ENCODE results near the gene AHI1. TPM values are rescaled to one million over a fixed set of nuclear protein-coding genes. Genes with fewer than 3 reads are reported as not detected.

Gene AHI1
- total RNA-seq, 2 donors from 2014 or later = 18.0 to 37.9 TPM

DNA sequence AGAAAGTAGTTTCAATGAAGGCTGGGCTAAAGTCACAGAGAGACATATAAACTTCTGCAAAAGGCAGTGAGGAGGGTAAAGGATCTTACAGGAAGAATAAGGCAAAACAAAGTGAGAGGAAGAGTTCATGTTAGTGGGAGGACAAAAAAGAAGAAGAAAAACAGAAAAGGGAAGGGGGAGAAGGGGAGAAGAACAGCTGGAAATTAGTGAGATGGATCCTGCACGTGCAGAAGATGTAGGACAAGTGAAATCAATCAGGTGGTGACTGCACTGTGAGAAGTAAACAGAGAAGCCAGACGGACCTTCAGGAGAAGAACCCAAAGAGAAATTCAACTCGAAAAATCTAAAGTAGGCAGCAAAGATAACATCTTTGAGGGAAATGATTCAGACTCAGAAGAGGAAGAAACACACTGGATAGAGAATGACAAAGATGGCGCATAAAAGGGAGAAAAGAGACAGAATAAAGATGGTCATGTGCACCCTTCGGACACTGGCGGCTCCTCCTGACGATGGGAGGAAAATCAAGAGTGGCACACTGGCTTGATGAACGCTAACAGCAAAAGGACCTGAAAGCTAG, 210.5 kb downstream of the AHI1 start:
- no peaks in the 10 kb centered on the region for H3K36me3 ChIP-seq
- DNase-seq (ENCODE audit: low spot score) = no peak
- no peak overlapping the region for H3K27ac ChIP-seq
- no peaks in the 10 kb centered on the region for H3K4me1 ChIP-seq (replicated peaks)
- H3K4me3 ChIP-seq = no peak overlapping the region
- H3K27me3 ChIP-seq (replicated peaks; ENCODE audit: insufficient read depth) = no peaks in the 10 kb centered on the region
- 86% methylated on average over 8 of the region's 8 CpGs for WGBS
- H3K9me3 ChIP-seq = no peaks in the 10 kb centered on the region
- TF ChIP-seq POLR2AphosphoS5 (IDR thresholded peaks at IDR 0.05) (no peak), POLR2A (IDR thresholded peaks at IDR 0.05) (no peak)
- TF ChIP-seq, protein P1, sequence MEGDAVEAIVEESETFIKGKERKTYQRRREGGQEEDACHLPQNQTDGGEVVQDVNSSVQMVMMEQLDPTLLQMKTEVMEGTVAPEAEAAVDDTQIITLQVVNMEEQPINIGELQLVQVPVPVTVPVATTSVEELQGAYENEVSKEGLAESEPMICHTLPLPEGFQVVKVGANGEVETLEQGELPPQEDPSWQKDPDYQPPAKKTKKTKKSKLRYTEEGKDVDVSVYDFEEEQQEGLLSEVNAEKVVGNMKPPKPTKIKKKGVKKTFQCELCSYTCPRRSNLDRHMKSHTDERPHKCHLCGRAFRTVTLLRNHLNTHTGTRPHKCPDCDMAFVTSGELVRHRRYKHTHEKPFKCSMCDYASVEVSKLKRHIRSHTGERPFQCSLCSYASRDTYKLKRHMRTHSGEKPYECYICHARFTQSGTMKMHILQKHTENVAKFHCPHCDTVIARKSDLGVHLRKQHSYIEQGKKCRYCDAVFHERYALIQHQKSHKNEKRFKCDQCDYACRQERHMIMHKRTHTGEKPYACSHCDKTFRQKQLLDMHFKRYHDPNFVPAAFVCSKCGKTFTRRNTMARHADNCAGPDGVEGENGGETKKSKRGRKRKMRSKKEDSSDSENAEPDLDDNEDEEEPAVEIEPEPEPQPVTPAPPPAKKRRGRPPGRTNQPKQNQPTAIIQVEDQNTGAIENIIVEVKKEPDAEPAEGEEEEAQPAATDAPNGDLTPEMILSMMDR (IDR thresholded peaks at IDR 0.05) = no peak
- intact Hi-C loops (cut with DNase I) = no loop called here

- Histone ChIP-seq H3K9me3 (no peaks in the 10 kb centered on the region), H3K27ac (no peak overlapping the region), H3K36me3 (no peaks in the 10 kb centered on the region), H3K27me3 (replicated peaks; ENCODE audit: insufficient read depth) (no peaks in the 10 kb centered on the region), H3K4me1 (replicated peaks) (no peaks in the 10 kb centered on the region), H3K4me3 (no peak overlapping the region)
- no peak for DNase-seq (ENCODE audit: low spot score)
- intact Hi-C loops (cut with DNase I) = no loop called here
- TF ChIP-seq, protein P1 (IDR thresholded peaks at IDR 0.05) = no peak
- no peak for TF ChIP-seq POLR2AphosphoS5 (IDR thresholded peaks at IDR 0.05)
- no peak for TF ChIP-seq POLR2A (IDR thresholded peaks at IDR 0.05)
- 76% methylated on average over 2 of the region's 2 CpGs for WGBS
Observed at GRCh38 chr6:135285165-135285564, 212.4 kb downstream of the AHI1 start.

GRCh38 chr6:135283926-135284325, 213.6 kb downstream of the AHI1 start:
- H3K4me1 ChIP-seq (replicated peaks) = no peaks in the 10 kb centered on the region
- no peaks in the 10 kb centered on the region for H3K27me3 ChIP-seq (replicated peaks; ENCODE audit: insufficient read depth)
- H3K36me3 ChIP-seq = no peaks in the 10 kb centered on the region
- H3K4me3 ChIP-seq = no peak overlapping the region
- no peak overlapping the region for H3K27ac ChIP-seq
- WGBS = 83% methylated on average over 2 of the region's 2 CpGs
- TF ChIP-seq POLR2A (IDR thresholded peaks at IDR 0.05) (no peak), POLR2AphosphoS5 (IDR thresholded peaks at IDR 0.05) (no peak)
- TF ChIP-seq, protein P1 (IDR thresholded peaks at IDR 0.05) = no peak
- DNase-seq (ENCODE audit: low spot score) = no peak
- intact Hi-C loops (cut with DNase I) = no loop called here
- no peaks in the 10 kb centered on the region for H3K9me3 ChIP-seq

DNA sequence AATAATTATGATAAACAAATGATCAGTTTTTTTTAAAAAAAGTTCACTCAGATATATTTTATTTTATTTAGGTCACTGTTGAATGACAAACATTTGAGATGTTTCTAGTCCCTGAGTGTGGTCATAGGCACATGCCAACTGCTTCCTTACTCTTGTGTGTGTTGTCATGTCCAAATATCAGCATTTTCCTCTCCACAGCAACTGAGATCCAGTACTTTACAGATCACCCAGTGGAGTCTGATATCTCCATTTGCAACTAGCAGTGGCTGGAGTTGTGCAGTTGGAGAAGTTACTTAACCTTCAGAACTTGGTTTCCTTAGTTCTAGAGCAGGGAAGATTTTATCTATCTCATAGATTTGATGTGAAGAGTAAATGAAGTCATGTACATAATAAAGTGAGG, 215.1 kb downstream of the AHI1 start:
- no peak for DNase-seq (ENCODE audit: low spot score)
- intact Hi-C loops (cut with DNase I) = no loop called here

GRCh38 chr6:135281964-135282363, 215.6 kb downstream of the AHI1 start:
- Histone ChIP-seq H3K27ac (no peak overlapping the region), H3K9me3 (no peaks in the 10 kb centered on the region), H3K4me3 (no peak overlapping the region), H3K4me1 (replicated peaks) (no peaks in the 10 kb centered on the region), H3K27me3 (replicated peaks; ENCODE audit: insufficient read depth) (no peaks in the 10 kb centered on the region), H3K36me3 (no peaks in the 10 kb centered on the region)
- intact Hi-C loops (cut with DNase I) = no loop called here
- WGBS = 93% methylated on average over 4 of the region's 4 CpGs
- TF ChIP-seq, protein P1 (IDR thresholded peaks at IDR 0.05) = no peak
- TF ChIP-seq POLR2A (IDR thresholded peaks at IDR 0.05) = no peak
- no peak for TF ChIP-seq POLR2AphosphoS5 (IDR thresholded peaks at IDR 0.05)
- DNase-seq (ENCODE audit: low spot score) = no peak

More for the DNA sequence above, 215.1 kb downstream of the AHI1 start:
- no peak for TF ChIP-seq POLR2A (IDR thresholded peaks at IDR 0.05)
- TF ChIP-seq, protein P1 (IDR thresholded peaks at IDR 0.05) = no peak
- no peak for TF ChIP-seq POLR2AphosphoS5 (IDR thresholded peaks at IDR 0.05)
- Histone ChIP-seq H3K4me1 (replicated peaks) (no peaks in the 10 kb centered on the region), H3K36me3 (no peaks in the 10 kb centered on the region), H3K27me3 (replicated peaks; ENCODE audit: insufficient read depth) (no peaks in the 10 kb centered on the region), H3K27ac (no peak overlapping the region), H3K4me3 (no peak overlapping the region), H3K9me3 (no peaks in the 10 kb centered on the region)
